ENCODE results near the gene KLC4.

KLC4 gene

DNA sequence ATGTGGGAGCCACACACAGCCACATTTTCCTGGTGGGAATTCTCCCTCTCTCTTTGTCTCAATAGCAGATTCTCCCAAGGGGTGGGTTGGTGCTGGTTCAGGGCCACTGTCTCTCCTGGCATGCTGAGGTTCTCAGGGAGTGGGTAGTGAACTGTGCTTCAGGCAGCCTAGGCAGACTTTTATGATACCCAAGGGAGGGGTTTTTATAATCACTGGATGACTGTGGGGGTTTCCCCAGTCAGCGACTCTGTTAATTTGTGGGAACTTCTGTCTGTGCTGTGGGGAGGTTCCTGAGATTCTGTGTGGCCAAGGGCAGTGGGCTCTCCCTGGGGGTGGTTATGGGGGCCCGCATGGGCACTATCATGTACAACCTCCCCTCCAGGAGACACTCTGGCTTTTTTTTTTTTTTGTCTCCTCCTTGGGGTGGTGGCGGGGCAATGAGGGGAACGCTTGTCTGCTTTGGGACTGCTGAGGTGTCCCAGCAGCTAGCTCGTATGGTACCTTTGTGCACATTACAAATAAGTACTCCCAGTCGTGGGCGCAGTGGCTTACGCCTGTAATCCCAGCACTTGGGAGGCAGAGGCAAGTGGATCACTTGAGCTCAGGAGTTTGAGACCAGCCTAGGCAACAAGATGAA is 26.7 kb downstream of the KLC4 start:
- Histone ChIP-seq H3K9me3 (ENCODE audit: insufficient read depth, low read depth, low read length) (no peaks in the 10 kb centered on the region), H3K27ac (ENCODE audit: low read depth, low read length) (no peak overlapping the region), H3K4me3 (ENCODE audit: low read length) (no peak overlapping the region), H3K9ac (ENCODE audit: low read depth, low read length) (no peak overlapping the region), H3K4me1 (ENCODE audit: insufficient read depth, low read length) (peaks cover 35% of the 10 kb centered on the region), H3K36me3 (ENCODE audit: insufficient read depth, low read length) (no peaks in the 10 kb centered on the region), H3K27me3 (ENCODE audit: insufficient read depth, low read length) (no peaks in the 10 kb centered on the region)
- WGBS, result 97% methylated on average over 7 of the region's 8 CpGs

DNA sequence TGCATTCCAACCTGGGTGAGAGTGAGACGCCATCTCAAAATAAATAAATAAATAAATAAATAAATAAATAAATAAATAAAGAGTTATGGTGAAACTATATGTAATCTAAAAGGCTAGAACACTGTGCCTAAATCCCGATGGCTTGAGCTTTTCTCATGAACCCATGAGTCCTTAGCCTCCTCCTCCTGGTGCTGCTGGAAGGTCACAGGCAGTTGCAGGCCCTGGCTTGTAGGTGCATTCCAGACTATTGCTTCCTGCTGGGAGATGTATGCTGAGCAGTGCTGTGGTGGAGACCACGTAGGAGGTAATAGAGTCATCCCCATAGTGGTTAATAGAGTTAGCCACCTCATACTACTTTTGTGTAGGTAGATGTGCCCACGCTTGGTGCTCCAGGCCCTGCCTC is 29.2 kb downstream of the KLC4 start:
- H3K9me3 ChIP-seq (ENCODE audit: insufficient read depth, low read depth, low read length), result no peaks in the 10 kb centered on the region
- H3K27ac ChIP-seq (ENCODE audit: low read depth, low read length), result peak overlapping the region; percentile 95; the same call in 1 of the 2 replicates
- no peak overlapping the region for H3K9ac ChIP-seq (ENCODE audit: low read depth, low read length)
- H3K4me3 ChIP-seq (ENCODE audit: low read length), result 0 out of 2 replicates have a peak overlapping the region, but pooled peaks have one; percentile 30
- WGBS, result 61% methylated on average over 3 of the region's 4 CpGs
- no peaks in the 10 kb centered on the region for H3K36me3 ChIP-seq (ENCODE audit: insufficient read depth, low read length)
- H3K4me1 ChIP-seq (ENCODE audit: insufficient read depth, low read length), result peaks cover 38% of the 10 kb centered on the region
- H3K27me3 ChIP-seq (ENCODE audit: insufficient read depth, low read length), result no peaks in the 10 kb centered on the region

- H3K9ac ChIP-seq (ENCODE audit: low read depth, low read length), result peak overlapping the region; percentile 60
- no peaks in the 10 kb centered on the region for H3K27me3 ChIP-seq (ENCODE audit: insufficient read depth, low read length)
These were observed 30.0 kb downstream of the KLC4 start for GRCh38 chr6:43089467-43089866.

GRCh38 chr6:43089874-43090558 is 30.6 kb downstream of the KLC4 start:
- H3K9me3 ChIP-seq (ENCODE audit: insufficient read depth, low read depth, low read length), result no peaks in the 10 kb centered on the region
- 12% methylated on average over 8 of the region's 8 CpGs for WGBS
- H3K9ac ChIP-seq (ENCODE audit: low read depth, low read length), result peak overlapping the region; percentile 60
- H3K27ac ChIP-seq (ENCODE audit: low read depth, low read length), result peak overlapping the region; percentile 95
- H3K27me3 ChIP-seq (ENCODE audit: insufficient read depth, low read length), result no peaks in the 10 kb centered on the region
- H3K36me3 ChIP-seq (ENCODE audit: insufficient read depth, low read length), result no peaks in the 10 kb centered on the region
- peaks cover 44% of the 10 kb centered on the region for H3K4me1 ChIP-seq (ENCODE audit: insufficient read depth, low read length)
- peak overlapping the region; percentile 30 for H3K4me3 ChIP-seq (ENCODE audit: low read length)

More at GRCh38 chr6:43089467-43089866, 30.0 kb downstream of the KLC4 start:
- H3K4me3 ChIP-seq (ENCODE audit: low read length), result peak overlapping the region; percentile 30
- H3K36me3 ChIP-seq (ENCODE audit: insufficient read depth, low read length), result no peaks in the 10 kb centered on the region
- no peaks in the 10 kb centered on the region for H3K9me3 ChIP-seq (ENCODE audit: insufficient read depth, low read depth, low read length)
- peak overlapping the region; percentile 95 for H3K27ac ChIP-seq (ENCODE audit: low read depth, low read length)
- WGBS, result 15% methylated on average over 3 of the region's 4 CpGs
- peaks cover 44% of the 10 kb centered on the region for H3K4me1 ChIP-seq (ENCODE audit: insufficient read depth, low read length)

DNA sequence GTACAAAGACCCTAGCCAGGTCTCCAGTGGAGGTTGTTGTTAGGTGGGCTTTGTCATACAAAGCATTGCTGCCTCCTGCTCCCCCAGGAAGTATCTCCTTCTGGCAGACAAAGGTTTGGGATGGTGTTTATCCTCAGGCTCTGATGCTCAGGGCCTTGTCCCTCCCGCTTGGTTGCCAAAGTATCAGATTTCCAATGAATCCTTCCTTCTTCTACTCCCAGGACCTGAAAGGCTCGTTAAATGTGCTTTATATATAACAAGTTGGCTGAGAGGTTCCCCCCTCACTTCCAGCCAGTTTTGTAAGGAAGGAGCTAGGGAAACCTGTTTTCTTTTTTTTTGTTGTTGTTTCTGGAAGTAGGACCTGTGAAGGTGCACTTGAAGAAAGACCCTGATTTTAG is 31.1 kb downstream of the KLC4 start:
- no CpG with 5 or more reads among the region's 2 CpGs for WGBS
- Histone ChIP-seq H3K4me1 (ENCODE audit: insufficient read depth, low read length) (peaks cover 48% of the 10 kb centered on the region), H3K9me3 (ENCODE audit: insufficient read depth, low read depth, low read length) (no peaks in the 10 kb centered on the region), H3K27ac (ENCODE audit: low read depth, low read length) (peak overlapping the region; percentile 95), H3K4me3 (ENCODE audit: low read length) (peak overlapping the region; percentile 30), H3K36me3 (ENCODE audit: insufficient read depth, low read length) (no peaks in the 10 kb centered on the region), H3K9ac (ENCODE audit: low read depth, low read length) (peak overlapping the region; percentile 60), H3K27me3 (ENCODE audit: insufficient read depth, low read length) (no peaks in the 10 kb centered on the region)

DNA sequence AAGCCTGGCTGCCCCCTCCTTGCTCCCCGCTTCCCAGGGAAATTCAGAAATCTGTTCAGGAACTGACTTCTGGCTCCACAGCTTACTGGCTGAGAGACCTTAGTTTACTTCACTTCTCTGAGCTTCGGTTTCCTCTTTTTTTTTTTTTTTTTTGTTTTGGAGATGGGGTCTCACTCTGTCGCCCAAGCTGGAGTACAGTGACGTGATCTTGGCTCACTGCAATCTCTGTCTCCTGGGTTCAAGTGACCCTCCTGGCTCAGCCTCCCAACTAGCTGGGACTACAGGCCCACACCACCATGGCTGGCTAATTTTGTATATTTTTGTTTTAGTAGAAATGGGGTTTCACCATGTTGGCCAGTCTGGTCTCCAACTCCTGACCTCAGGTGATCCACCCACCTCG is 31.6 kb downstream of the KLC4 start:
- Histone ChIP-seq H3K27ac (ENCODE audit: low read depth, low read length) (peak overlapping the region; percentile 95), H3K9me3 (ENCODE audit: insufficient read depth, low read depth, low read length) (no peaks in the 10 kb centered on the region), H3K4me1 (ENCODE audit: insufficient read depth, low read length) (peaks cover 53% of the 10 kb centered on the region), H3K36me3 (ENCODE audit: insufficient read depth, low read length) (no peaks in the 10 kb centered on the region), H3K27me3 (ENCODE audit: insufficient read depth, low read length) (no peaks in the 10 kb centered on the region), H3K9ac (ENCODE audit: low read depth, low read length) (peak overlapping the region; percentile 47), H3K4me3 (ENCODE audit: low read length) (peak overlapping the region; percentile 30; the same call in 1 of the 2 replicates)
- 68% methylated on average over 4 of the region's 5 CpGs for WGBS

GRCh38 chr6:43091436-43091991 is 32.1 kb downstream of the KLC4 start:
- Histone ChIP-seq H3K27me3 (ENCODE audit: insufficient read depth, low read length) (no peaks in the 10 kb centered on the region), H3K9me3 (ENCODE audit: insufficient read depth, low read depth, low read length) (no peaks in the 10 kb centered on the region), H3K4me3 (ENCODE audit: low read length) (no peak overlapping the region), H3K4me1 (ENCODE audit: insufficient read depth, low read length) (peaks cover 58% of the 10 kb centered on the region), H3K9ac (ENCODE audit: low read depth, low read length) (no peak overlapping the region), H3K36me3 (ENCODE audit: insufficient read depth, low read length) (no peaks in the 10 kb centered on the region), H3K27ac (ENCODE audit: low read depth, low read length) (peak overlapping the region; percentile 95; the same call in 1 of the 2 replicates)
- 86% methylated on average over 8 of the region's 10 CpGs for WGBS

- Histone ChIP-seq H3K27ac (ENCODE audit: low read depth, low read length) (no peak overlapping the region), H3K4me1 (ENCODE audit: insufficient read depth, low read length) (peaks cover 69% of the 10 kb centered on the region), H3K9me3 (ENCODE audit: insufficient read depth, low read depth, low read length) (no peaks in the 10 kb centered on the region), H3K4me3 (ENCODE audit: low read length) (no peak overlapping the region), H3K27me3 (ENCODE audit: insufficient read depth, low read length) (no peaks in the 10 kb centered on the region), H3K36me3 (ENCODE audit: insufficient read depth, low read length) (no peaks in the 10 kb centered on the region), H3K9ac (ENCODE audit: low read depth, low read length) (no peak overlapping the region)
These were observed 33.2 kb downstream of the KLC4 start for GRCh38 chr6:43092635-43093034.

- Histone ChIP-seq H3K27ac (ENCODE audit: low read depth, low read length) (no peak overlapping the region), H3K27me3 (ENCODE audit: insufficient read depth, low read length) (no peaks in the 10 kb centered on the region), H3K36me3 (ENCODE audit: insufficient read depth, low read length) (no peaks in the 10 kb centered on the region), H3K4me1 (ENCODE audit: insufficient read depth, low read length) (peaks cover 71% of the 10 kb centered on the region), H3K9ac (ENCODE audit: low read depth, low read length) (no peak overlapping the region), H3K4me3 (ENCODE audit: low read length) (no peak overlapping the region; the same call in 1 of the 2 replicates), H3K9me3 (ENCODE audit: insufficient read depth, low read depth, low read length) (no peaks in the 10 kb centered on the region)
- WGBS, result 80% methylated on average over 9 of the region's 9 CpGs
These were observed 34.2 kb downstream of the KLC4 start for GRCh38 chr6:43093436-43094289.

DNA sequence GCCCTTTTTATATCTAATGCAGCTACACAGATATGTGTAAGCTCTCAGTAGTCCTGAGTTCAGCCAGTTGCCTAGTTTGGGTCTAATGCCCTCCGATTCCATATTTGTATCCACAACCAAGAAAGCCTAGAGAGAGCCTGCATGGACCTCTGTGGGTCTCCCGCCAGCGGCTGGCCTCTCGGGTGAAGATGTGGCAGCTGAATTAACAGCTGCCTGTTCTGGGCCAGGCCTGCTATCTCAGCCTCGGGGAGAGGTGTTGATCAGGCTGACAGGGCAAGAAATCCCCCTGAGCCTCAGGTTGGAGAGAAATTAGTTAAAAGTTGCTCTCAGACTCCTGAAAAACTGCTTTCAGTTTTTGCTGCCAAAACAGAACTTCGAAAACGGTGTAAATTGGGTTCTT is 36.5 kb downstream of the KLC4 start:
- Histone ChIP-seq H3K27ac (ENCODE audit: low read depth, low read length) (peak overlapping the region; percentile 34), H3K36me3 (ENCODE audit: insufficient read depth, low read length) (no peaks in the 10 kb centered on the region), H3K4me3 (ENCODE audit: low read length) (no peak overlapping the region), H3K27me3 (ENCODE audit: insufficient read depth, low read length) (no peaks in the 10 kb centered on the region), H3K9ac (ENCODE audit: low read depth, low read length) (peak overlapping the region; percentile 7; the same call in 1 of the 2 replicates), H3K4me1 (ENCODE audit: insufficient read depth, low read length) (peaks cover 49% of the 10 kb centered on the region), H3K9me3 (ENCODE audit: insufficient read depth, low read depth, low read length) (no peaks in the 10 kb centered on the region)
- 63% methylated on average over 7 of the region's 7 CpGs for WGBS
